ENCODE results near the gene PSMG3. TPM values are rescaled to one million over a fixed set of nuclear protein-coding genes. Genes with fewer than 3 reads are reported as not detected.

The PSMG3 gene
- total and polyA plus RNA-seq, 2 experiments from 2014 or later = 28.3 to 84.8 TPM

DNA sequence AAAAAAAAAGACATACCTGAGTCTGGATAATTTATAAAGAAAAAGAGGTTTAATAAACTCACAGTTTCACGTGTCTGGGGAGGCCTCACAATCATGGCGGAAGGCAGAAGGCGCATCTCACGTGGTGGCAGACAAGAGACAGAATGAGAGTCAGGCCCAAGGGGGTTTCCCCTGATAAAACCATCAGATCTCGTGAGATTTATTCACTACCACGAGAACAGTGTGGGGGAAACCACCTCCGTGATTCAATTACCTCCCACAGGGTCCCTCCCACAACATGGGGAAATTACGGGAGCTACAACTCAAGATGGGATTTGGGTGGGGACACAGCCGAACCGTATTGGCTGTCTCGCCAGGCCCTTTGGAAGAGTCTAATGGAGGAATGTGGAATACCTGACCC lies 48.4 kb downstream of the PSMG3 start:
- Histone ChIP-seq H3F3A (replicated peaks; ENCODE audit: low read depth) (no peaks in the 10 kb centered on the region), H4K20me1 (replicated peaks; ENCODE audit: insufficient read depth) (no peaks in the 10 kb centered on the region), H3K27me3 (ENCODE audit: insufficient read depth) (no peaks in the 10 kb centered on the region), H3K4me2 (no peak overlapping the region), H3K36me3 (ENCODE audit: insufficient read depth) (no peaks in the 10 kb centered on the region), H3K4me1 (ENCODE audit: insufficient read depth) (no peaks in the 10 kb centered on the region), H3K79me2 (replicated peaks; ENCODE audit: insufficient read depth) (no peaks in the 10 kb centered on the region), H3K27ac (ENCODE audit: low read depth) (no peak overlapping the region), H3K9me2 (ENCODE audit: insufficient read depth) (no peaks in the 10 kb centered on the region), H2AFZ (no peak overlapping the region), H3K4me3 (no peak overlapping the region)
- Mint-ChIP-seq H3K4me1 (peaks cover 5% of the 10 kb centered on the region), H3K36me3 (ENCODE audit: low read depth) (no peaks in the 10 kb centered on the region), H3K27me3 (ENCODE audit: insufficient read depth, low read depth, poor library complexity) (peaks cover 7% of the 10 kb centered on the region), H3K27ac (no peak overlapping the region), H3K9me3 (peaks cover 11% of the 10 kb centered on the region; the same call in 2 of the 3 replicates), H3K4me3 (no peak overlapping the region; the same call in 2 of the 3 replicates)
- no peak for DNase-seq (ENCODE audit: low spot score)
- ATAC-seq = no peak
- TF ChIP-seq ZNF114 (CRISPR knock-in tag; IDR thresholded peaks at IDR 0.05) (no peak), ZNF462 (CRISPR knock-in tag; IDR thresholded peaks at IDR 0.05) (no peak), CREB1 (CRISPR knock-in tag; IDR thresholded peaks at IDR 0.05; ENCODE audit: low read depth) (no peak), REST (IDR thresholded peaks at IDR 0.05; ENCODE audit: unreplicated experiment) (no peak)
